HUES64 (cell line): ENCODE measurements around the gene TTC17.
"Not testable (repeated sequence)": the region's sequence is repeated elsewhere in the genome, so short reads cannot be mapped to it uniquely, and the experiment has no call there.

Experiments
- H3K27ac ChIP-seq: 2 replicates; pipeline ENCODE4 v1.7.0; 2013; ENCODE audit warnings: low read depth, low read length, inconsistent platforms
- H3K27me3 ChIP-seq: 2 replicates; pipeline ENCODE4 v1.6.1; 2013; ENCODE audit warnings: mild to moderate bottlenecking, low read length; ENCODE audit not compliant: insufficient read depth
- H3K36me3 ChIP-seq: 2 replicates; pipeline ENCODE4 v1.6.1; 2013; ENCODE audit warnings: mild to moderate bottlenecking, low read length; ENCODE audit not compliant: insufficient read depth
- H3K4me1 ChIP-seq: 2 replicates; pipeline ENCODE4 v1.6.1; 2013; ENCODE audit warnings: mild to moderate bottlenecking, low read length, moderate library complexity; ENCODE audit not compliant: insufficient read depth
- H3K4me3 ChIP-seq: 2 replicates; pipeline ENCODE4 v1.5.1; 2013; ENCODE audit warnings: mild to moderate bottlenecking, low read length, moderate library complexity
- H3K9ac ChIP-seq: 2 replicates; pipeline ENCODE4 v1.6.1; 2013; ENCODE audit warnings: mild to moderate bottlenecking, low read depth, low read length
- H3K9me3 ChIP-seq: 2 replicates; pipeline ENCODE4 v1.6.1; 2013; ENCODE audit warnings: low read depth, low read length; ENCODE audit not compliant: insufficient read depth
- WGBS: fragments of 150-250, 120-280 bp; methylation state at CpG from one replicate; pipeline ENCODE4 v1.1.7; 2013; ENCODE audit warnings: missing lambda C conversion rate; 5-methylcytosine and 5-hydroxymethylcytosine counted together

TTC17 gene

GRCh38 chr11:43410394-43410793 is 51.7 kb downstream of the TTC17 start:
- Histone ChIP-seq H3K4me3 (no peak overlapping the region), H3K36me3 (peaks cover 95% of the 10 kb centered on the region), H3K9ac (no peak overlapping the region), H3K4me1 (no peaks in the 10 kb centered on the region), H3K27me3 (no peaks in the 10 kb centered on the region), H3K27ac (no peak overlapping the region), H3K9me3 (no peaks in the 10 kb centered on the region)
- 80% methylated on average over 5 of the region's 5 CpGs for WGBS

- Histone ChIP-seq H3K27me3 (no peaks in the 10 kb centered on the region), H3K9me3 (no peaks in the 10 kb centered on the region), H3K36me3 (peaks cover 64% of the 10 kb centered on the region), H3K4me3 (no peak overlapping the region), H3K27ac (no peak overlapping the region), H3K9ac (no peak overlapping the region), H3K4me1 (no peaks in the 10 kb centered on the region)
- 100% methylated on average over 1 of the region's 2 CpGs for WGBS
Measured at GRCh38 chr11:43418197-43418596, 59.5 kb downstream of the TTC17 start.

- H3K9ac ChIP-seq: no peak overlapping the region
- no peaks in the 10 kb centered on the region for H3K27me3 ChIP-seq
- no peaks in the 10 kb centered on the region for H3K9me3 ChIP-seq
- H3K4me1 ChIP-seq: no peaks in the 10 kb centered on the region
- H3K27ac ChIP-seq: no peak overlapping the region
- H3K4me3 ChIP-seq: no peak overlapping the region
- peaks cover 53% of the 10 kb centered on the region for H3K36me3 ChIP-seq
Measured at GRCh38 chr11:43419460-43419859, 60.7 kb downstream of the TTC17 start.

- Histone ChIP-seq H3K4me1 (no peaks in the 10 kb centered on the region), H3K9me3 (no peaks in the 10 kb centered on the region), H3K4me3 (no peak overlapping the region), H3K36me3 (peaks cover 28% of the 10 kb centered on the region; the same call in 1 of the 2 replicates), H3K27ac (no peak overlapping the region), H3K27me3 (no peaks in the 10 kb centered on the region), H3K9ac (no peak overlapping the region)
- 86% methylated on average over 1 of the region's 1 CpG for WGBS
Measured at GRCh38 chr11:43427971-43428370, 69.3 kb downstream of the TTC17 start.

- H3K27me3 ChIP-seq, H3K9ac ChIP-seq, H3K9me3 ChIP-seq, H3K27ac ChIP-seq, H3K4me3 ChIP-seq, H3K4me1 ChIP-seq: not testable (repeated sequence)
- peaks cover 26% of the 10 kb centered on the region; the same call in 1 of the 2 replicates for H3K36me3 ChIP-seq
- 100% methylated on average over 1 of the region's 1 CpG for WGBS
Measured at GRCh38 chr11:43430916-43431315, 72.2 kb downstream of the TTC17 start.

- no peaks in the 10 kb centered on the region for H3K9me3 ChIP-seq
- no peaks in the 10 kb centered on the region for H3K4me1 ChIP-seq
- no peaks in the 10 kb centered on the region for H3K27me3 ChIP-seq
- H3K36me3 ChIP-seq: peaks cover 53% of the 10 kb centered on the region
- H3K4me3 ChIP-seq: no peak overlapping the region
- no peak overlapping the region for H3K27ac ChIP-seq
- WGBS: no CpG with 5 or more reads among the region's 1 CpG
- H3K9ac ChIP-seq: no peak overlapping the region
Measured at GRCh38 chr11:43434893-43435292, 76.2 kb downstream of the TTC17 start.

- no peak overlapping the region for H3K4me3 ChIP-seq
- H3K27me3 ChIP-seq: no peaks in the 10 kb centered on the region
- H3K36me3 ChIP-seq: peaks cover 94% of the 10 kb centered on the region
- WGBS: 95% methylated on average over 2 of the region's 2 CpGs
- no peak overlapping the region for H3K9ac ChIP-seq
- no peaks in the 10 kb centered on the region for H3K4me1 ChIP-seq
- no peaks in the 10 kb centered on the region for H3K9me3 ChIP-seq
- no peak overlapping the region for H3K27ac ChIP-seq
Measured at GRCh38 chr11:43440486-43440885, 81.8 kb downstream of the TTC17 start.

GRCh38 chr11:43443811-43444210 is 85.1 kb downstream of the TTC17 start:
- Histone ChIP-seq H3K4me3 (no peak overlapping the region), H3K9ac (no peak overlapping the region), H3K27ac (no peak overlapping the region), H3K9me3 (no peaks in the 10 kb centered on the region), H3K27me3 (no peaks in the 10 kb centered on the region), H3K36me3 (peaks cover 98% of the 10 kb centered on the region), H3K4me1 (no peaks in the 10 kb centered on the region)
- WGBS: 99% methylated on average over 4 of the region's 4 CpGs

- Histone ChIP-seq H3K9me3 (no peaks in the 10 kb centered on the region), H3K4me3 (no peak overlapping the region), H3K27me3 (no peaks in the 10 kb centered on the region), H3K36me3 (peaks cover 100% of the 10 kb centered on the region), H3K27ac (no peak overlapping the region), H3K4me1 (no peaks in the 10 kb centered on the region), H3K9ac (no peak overlapping the region)
Measured at GRCh38 chr11:43447151-43447550, 88.4 kb downstream of the TTC17 start.

- H3K9ac ChIP-seq: no peak overlapping the region
- no peaks in the 10 kb centered on the region for H3K4me1 ChIP-seq
- no peak overlapping the region for H3K27ac ChIP-seq
- H3K36me3 ChIP-seq: peaks cover 91% of the 10 kb centered on the region
- no peaks in the 10 kb centered on the region for H3K27me3 ChIP-seq
- WGBS: 87% methylated on average over 2 of the region's 2 CpGs
- no peak overlapping the region for H3K4me3 ChIP-seq
- H3K9me3 ChIP-seq: peaks cover 7% of the 10 kb centered on the region; the same call in 1 of the 2 replicates
Measured at GRCh38 chr11:43458486-43458885, 99.8 kb downstream of the TTC17 start.

- peaks cover 7% of the 10 kb centered on the region; the same call in 1 of the 2 replicates for H3K9me3 ChIP-seq
- H3K27ac ChIP-seq: no peak overlapping the region
- H3K36me3 ChIP-seq: peaks cover 85% of the 10 kb centered on the region
- H3K4me3 ChIP-seq: no peak overlapping the region
- H3K27me3 ChIP-seq: no peaks in the 10 kb centered on the region
- H3K9ac ChIP-seq: no peak overlapping the region
- WGBS: 88% methylated on average over 1 of the region's 1 CpG
- H3K4me1 ChIP-seq: no peaks in the 10 kb centered on the region
Measured at GRCh38 chr11:43459246-43459645, 100.5 kb downstream of the TTC17 start.

- Histone ChIP-seq H3K9ac (no peak overlapping the region), H3K27me3 (no peaks in the 10 kb centered on the region), H3K4me1 (no peaks in the 10 kb centered on the region), H3K27ac (no peak overlapping the region), H3K9me3 (peaks cover 11% of the 10 kb centered on the region; the same call in 1 of the 2 replicates), H3K4me3 (no peak overlapping the region), H3K36me3 (peaks cover 86% of the 10 kb centered on the region)
- 90% methylated on average over 1 of the region's 1 CpG for WGBS
Measured at GRCh38 chr11:43462359-43462758, 103.6 kb downstream of the TTC17 start.
